CD14-positive monocyte (primary cell): Measurements from ENCODE around the gene RPSA. TPM values are rescaled to one million over a fixed set of nuclear protein-coding genes. Genes with fewer than 3 reads are reported as not detected.

Experiments
- DNase-seq, 3 donors: peaks; one replicate each; pipeline ENCODE4 v3.0.0-alpha.2; 2011 to 2022
- H2AFZ ChIP-seq: 2 replicates; pipeline ENCODE4 v1.6.0; 2012; ENCODE audit warnings: mild to moderate bottlenecking, low read depth, low read length, inconsistent platforms; ENCODE audit not compliant: insufficient read depth, poor library complexity, severe bottlenecking
- H3K27ac ChIP-seq, 2 donors: 1 replicate in 1 of 2; 2 replicates in 1 of 2; pipeline ENCODE4 v1.5.1; 2012 to 2013; ENCODE audit warnings: low read length in 2 of 2, control low read depth in 1 of 2, inconsistent platforms in 1 of 2, low read depth in 1 of 2, mild to moderate bottlenecking in 1 of 2
- H3K27me3 ChIP-seq, 2 donors: one replicate each; pipeline versions ENCODE4 v1.6.0 to v1.6.1; 2011 to 2013; ENCODE audit warnings: low read length in 2 of 2; ENCODE audit not compliant: control insufficient read depth in 2 of 2, insufficient read depth in 2 of 2
- H3K36me3 ChIP-seq, 2 donors: replicated peaks in 1 of 2; 1 replicate in 1 of 2; 2 replicates in 1 of 2; pipeline versions ENCODE4 v1.5.1 to v1.6.1; 2012 to 2013; ENCODE audit warnings: low read length in 2 of 2, control low read depth in 1 of 2, inconsistent platforms in 1 of 2, mild to moderate bottlenecking in 1 of 2; ENCODE audit not compliant: insufficient read depth in 2 of 2, control insufficient read depth in 1 of 2
- H3K4me1 ChIP-seq, 2 donors: 1 replicate in 1 of 2; 2 replicates in 1 of 2; pipeline versions ENCODE4 v1.5.1 to v1.6.1; 2012 to 2013; ENCODE audit warnings: low read length in 2 of 2, control low read depth in 1 of 2, inconsistent platforms in 1 of 2, mild to moderate bottlenecking in 1 of 2, moderate library complexity in 1 of 2; ENCODE audit not compliant: insufficient read depth in 2 of 2, control insufficient read depth in 1 of 2
- H3K4me2 ChIP-seq: replicated peaks from 2 replicates; pipeline ENCODE3; 2012; ENCODE audit warnings: low read length, moderate library complexity, mild to moderate bottlenecking; ENCODE audit not compliant: poor library complexity, severe bottlenecking; ENCODE audit errors: extremely low read depth
- H3K4me3 ChIP-seq, 3 experiments: fragments of 200-600 bp in 1 of 3; sonication (generic) in 1 of 3; replicated peaks in 1 of 3; 1 replicate in 2 of 3; 2 replicates in 1 of 3; pipeline ENCODE4 v1.5.1; 2011 to 2013; ENCODE audit warnings: low read length in 3 of 3, mild to moderate bottlenecking in 3 of 3, control low read depth in 2 of 3, low read depth in 2 of 3, inconsistent platforms in 1 of 3, moderate library complexity in 1 of 3
- H3K79me2 ChIP-seq: 2 replicates; pipeline ENCODE4 v1.6.0; 2012; ENCODE audit warnings: mild to moderate bottlenecking, control low read depth, inconsistent platforms, low read length, moderate library complexity; ENCODE audit not compliant: insufficient read depth
- H3K9ac ChIP-seq: 2 replicates; pipeline ENCODE4 v1.6.0; 2017; ENCODE audit warnings: low read length, mild to moderate bottlenecking; ENCODE audit not compliant: insufficient read depth, poor library complexity, severe bottlenecking
- H3K9me3 ChIP-seq, 2 donors: replicated peaks in 1 of 2; 1 replicate in 1 of 2; 2 replicates in 1 of 2; pipeline versions ENCODE4 v1.5.1 to v1.6.1; 2012 to 2013; ENCODE audit warnings: low read length in 2 of 2, control low read depth in 1 of 2; ENCODE audit not compliant: control insufficient read depth in 1 of 2, insufficient read depth in 1 of 2
- H4K20me1 ChIP-seq: 2 replicates; pipeline ENCODE4 v1.6.0; 2012; ENCODE audit warnings: mild to moderate bottlenecking, low read length, control low read depth, moderate library complexity; ENCODE audit not compliant: insufficient read depth
- H3K27ac Mint-ChIP-seq, 7 donors: one replicate each; pipeline ENCODE4 v1.8.0; 2020; ENCODE audit warnings: mild to moderate bottlenecking in 7 of 7, mixed read lengths in 7 of 7, moderate library complexity in 6 of 7, inconsistent platforms in 2 of 7
- H3K27me3 Mint-ChIP-seq, 3 donors: one replicate each; pipeline ENCODE4 v1.8.0; 2021 to 2022; ENCODE audit warnings: low read depth in 3 of 3, mild to moderate bottlenecking in 3 of 3, mixed read lengths in 3 of 3, moderate library complexity in 3 of 3, inconsistent platforms in 1 of 3
- H3K36me3 Mint-ChIP-seq, 2 donors: one replicate each; pipeline ENCODE4 v1.8.0; 2020; ENCODE audit warnings: mixed read lengths in 2 of 2, inconsistent platforms in 1 of 2, mild to moderate bottlenecking in 1 of 2
- H3K4me1 Mint-ChIP-seq: one replicate; pipeline ENCODE4 v1.8.0; 2020; ENCODE audit warnings: mild to moderate bottlenecking, mixed read lengths
- H3K4me3 Mint-ChIP-seq, 2 donors: one replicate each; pipeline ENCODE4 v1.8.0; 2020; ENCODE audit warnings: mild to moderate bottlenecking in 2 of 2, mixed read lengths in 2 of 2, moderate library complexity in 1 of 2
- H3K9me3 Mint-ChIP-seq, 7 donors: one replicate each; pipeline ENCODE4 v1.8.0; 2020 to 2022; ENCODE audit warnings: mixed read lengths in 7 of 7, mild to moderate bottlenecking in 6 of 7, moderate library complexity in 6 of 7, inconsistent platforms in 2 of 7
- CTCF ChIP-seq: fragments of 200-600 bp; IDR thresholded peaks from one replicate; pipeline ENCODE4 v1.8.0; 2022; ENCODE audit warnings: antibody characterized with exemption, mild to moderate bottlenecking
- WGBS: methylation state at CpG from one replicate; pipeline ENCODE4 v1.1.5; 2013; ENCODE audit warnings: missing lambda C conversion rate; ENCODE audit not compliant: insufficient coverage; 5-methylcytosine and 5-hydroxymethylcytosine counted together
- intact Hi-C, 2 donors: fragments of 100-400 bp; cut with micrococcal nuclease; formaldehyde crosslinking; loops; one replicate each; pipeline versions ENCODE4 v1.15.0 to v1.15.1; 2023
- polyA plus RNA-seq, 3 donors: library from polyadenylated mRNA; depleted of rRNA in 1 of 3; unstranded in 2 of 3; stranded (reverse) in 1 of 3; fragments of 300-500 nt in 2 of 3; fragments of >200 nt in 1 of 3; fragmentation: Illumina TruSeq in 2 of 3; gene quantifications; 1 replicate in 2 of 3; 2 replicates in 1 of 3; pipeline ENCODE4 v1.2.3, GENCODE V29; 2012 to 2021

RPSA gene
- polyA plus RNA-seq, 3 donors = 172 to 574 (median 219) TPM

- intact Hi-C loops = no loop called here
- Histone ChIP-seq H3K4me2 (no peak overlapping the region), H3K27me3 (no peaks in the 10 kb centered on the region), H3K9ac (no peak overlapping the region), H4K20me1 (no peaks in the 10 kb centered on the region), H3K27ac (no peak overlapping the region), H3K4me3 (no peak overlapping the region), H3K9me3 (no peaks in the 10 kb centered on the region), H3K36me3 (no peaks in the 10 kb centered on the region), H3K79me2 (no peaks in the 10 kb centered on the region), H3K4me1 (no peaks in the 10 kb centered on the region), H2AFZ (no peak overlapping the region)
- Mint-ChIP-seq H3K27me3 (peaks cover 0 to 1% (median 1%) of the 10 kb centered on the region in 3 donors), H3K4me3 (no peak overlapping the region), H3K9me3 (peaks cover 0 to 2% (median 0%) of the 10 kb centered on the region in 7 donors), H3K4me1 (no peaks in the 10 kb centered on the region), H3K27ac (no peak overlapping the region), H3K36me3 (no peaks in the 10 kb centered on the region)
- no peak for DNase-seq
- no peak for TF ChIP-seq CTCF
- no CpG with 5 or more reads among the region's 1 CpG for WGBS
These were observed 28.7 kb downstream of the RPSA start for GRCh38 chr3:39435006-39435748.

- DNase-seq = no peak
- no peak overlapping the region for H3K4me3 Mint-ChIP-seq
- no peaks in the 10 kb centered on the region for H3K36me3 ChIP-seq
- H3K9ac ChIP-seq = no peak overlapping the region
- no peaks in the 10 kb centered on the region for H3K4me1 ChIP-seq
- H3K4me3 ChIP-seq = no peak overlapping the region
- no peak overlapping the region for H3K27ac ChIP-seq
- 90% methylated on average over 2 of the region's 4 CpGs for WGBS
- H3K27ac Mint-ChIP-seq = no peak overlapping the region
- H3K36me3 Mint-ChIP-seq = no peaks in the 10 kb centered on the region
- no peak for TF ChIP-seq CTCF
- H3K9me3 Mint-ChIP-seq = peaks cover 0 to 2% (median 0%) of the 10 kb centered on the region in 7 donors
- H3K27me3 Mint-ChIP-seq = peaks cover 0 to 1% (median 0%) of the 10 kb centered on the region in 3 donors
- no peaks in the 10 kb centered on the region for H3K9me3 ChIP-seq
- no peak overlapping the region for H3K4me2 ChIP-seq
- H3K4me1 Mint-ChIP-seq = no peaks in the 10 kb centered on the region
- H4K20me1 ChIP-seq = no peaks in the 10 kb centered on the region
- H3K79me2 ChIP-seq = no peaks in the 10 kb centered on the region
- intact Hi-C loops = no loop called here
- no peaks in the 10 kb centered on the region for H3K27me3 ChIP-seq
- no peak overlapping the region for H2AFZ ChIP-seq
These were observed 32.4 kb downstream of the RPSA start for GRCh38 chr3:39438880-39439279.
